Measurements from ENCODE around the gene MYCL. TPM values are rescaled to one million over a fixed set of nuclear protein-coding genes. Genes with fewer than 3 reads are reported as not detected.
A peak's percentile ranks its signal among the peaks of the same experiment; 100 is the strongest.

Gene MYCL
- total RNA-seq, 1 experiment from 2014 or later: 31.0 TPM

DNA sequence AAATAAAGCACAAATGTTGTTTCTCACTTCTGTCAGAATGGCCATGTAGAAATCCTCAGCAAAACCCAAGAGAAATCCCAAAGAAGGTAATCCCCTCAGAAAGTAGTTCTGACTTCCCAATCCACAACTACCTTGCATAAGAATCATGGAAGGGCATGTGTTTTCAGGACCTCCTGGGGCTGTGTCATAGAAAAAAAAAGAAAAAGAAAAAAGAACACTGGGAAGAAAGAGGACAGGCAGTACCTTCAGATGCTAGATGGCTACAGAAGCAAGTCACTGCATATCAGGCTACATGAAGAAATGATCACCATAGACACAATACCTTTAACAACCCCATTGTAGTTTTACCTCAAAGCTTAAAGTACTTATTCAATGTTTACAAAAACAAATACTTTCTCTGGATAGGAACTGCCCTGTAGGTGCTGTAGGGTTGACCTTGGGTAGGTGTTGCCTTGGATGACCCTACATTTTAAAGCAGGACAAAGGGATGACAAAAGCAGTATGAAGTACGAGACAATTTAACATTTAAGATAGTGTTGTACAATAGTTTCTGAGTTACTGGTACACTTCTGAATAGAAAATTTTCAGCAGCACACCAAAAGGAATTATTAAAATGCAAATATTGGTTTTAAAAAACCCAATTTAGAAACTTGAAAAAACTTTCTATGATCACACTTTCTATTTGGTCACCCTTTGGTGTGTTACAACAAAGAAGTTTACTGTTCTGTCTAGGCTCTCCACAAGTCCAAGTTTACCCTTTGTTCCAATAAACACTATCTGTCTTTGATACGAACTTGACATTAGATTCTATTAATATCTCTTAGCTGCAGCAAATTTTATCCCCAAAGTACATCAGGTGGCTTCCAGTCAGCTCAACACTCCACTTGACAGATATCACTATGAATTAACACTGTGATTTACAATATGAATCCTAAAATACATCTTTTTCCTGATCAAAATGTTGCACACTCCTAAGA is 23.4 kb downstream of the MYCL start:
- TF ChIP-seq, protein P1, sequence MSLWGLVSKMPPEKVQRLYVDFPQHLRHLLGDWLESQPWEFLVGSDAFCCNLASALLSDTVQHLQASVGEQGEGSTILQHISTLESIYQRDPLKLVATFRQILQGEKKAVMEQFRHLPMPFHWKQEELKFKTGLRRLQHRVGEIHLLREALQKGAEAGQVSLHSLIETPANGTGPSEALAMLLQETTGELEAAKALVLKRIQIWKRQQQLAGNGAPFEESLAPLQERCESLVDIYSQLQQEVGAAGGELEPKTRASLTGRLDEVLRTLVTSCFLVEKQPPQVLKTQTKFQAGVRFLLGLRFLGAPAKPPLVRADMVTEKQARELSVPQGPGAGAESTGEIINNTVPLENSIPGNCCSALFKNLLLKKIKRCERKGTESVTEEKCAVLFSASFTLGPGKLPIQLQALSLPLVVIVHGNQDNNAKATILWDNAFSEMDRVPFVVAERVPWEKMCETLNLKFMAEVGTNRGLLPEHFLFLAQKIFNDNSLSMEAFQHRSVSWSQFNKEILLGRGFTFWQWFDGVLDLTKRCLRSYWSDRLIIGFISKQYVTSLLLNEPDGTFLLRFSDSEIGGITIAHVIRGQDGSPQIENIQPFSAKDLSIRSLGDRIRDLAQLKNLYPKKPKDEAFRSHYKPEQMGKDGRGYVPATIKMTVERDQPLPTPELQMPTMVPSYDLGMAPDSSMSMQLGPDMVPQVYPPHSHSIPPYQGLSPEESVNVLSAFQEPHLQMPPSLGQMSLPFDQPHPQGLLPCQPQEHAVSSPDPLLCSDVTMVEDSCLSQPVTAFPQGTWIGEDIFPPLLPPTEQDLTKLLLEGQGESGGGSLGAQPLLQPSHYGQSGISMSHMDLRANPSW (CRISPR knock-in tag; conservative IDR thresholded peaks at IDR 0.05; ENCODE audit: low read depth): no peak
- TF ChIP-seq ATF6 (CRISPR knock-in tag; IDR thresholded peaks at IDR 0.05) (no peak), ZNF263 (CRISPR knock-in tag; IDR thresholded peaks at IDR 0.05; ENCODE audit: low read depth) (no peak), CBFB (CRISPR knock-in tag; IDR thresholded peaks at IDR 0.05; ENCODE audit: low read depth) (no peak)
- Mint-ChIP-seq H3K9me3 (no peaks in the 10 kb centered on the region), H3K4me3 (peak overlapping the region; percentile 10), H3K27me3 (ENCODE audit: low read depth) (no peaks in the 10 kb centered on the region), H3K27ac (no peak overlapping the region), H3K36me3 (peaks cover 11% of the 10 kb centered on the region), H3K4me1 (peaks cover 45% of the 10 kb centered on the region)
- ChIA-PET CTCF (interaction anchor here (1.1 kb wide), 1 partner anchor 24 kb away, joined by 6 read pairs; the partner anchor contains the start of gene MYCL), POLR2A (interaction anchor here (0.6 kb wide), 1 partner anchor 9 kb away, joined by 3 read pairs; no protein-coding TSS in a partner anchor)
- DNase-seq (ENCODE audit: low spot score): no peak
- ATAC-seq: peak; percentile 75

GRCh38 chr1:39877231-39877778 is 24.4 kb downstream of the MYCL start:
- no peaks in the 10 kb centered on the region for H3K9me3 Mint-ChIP-seq
- CTCF ChIA-PET: interaction anchor here (0.6 to 1.1 kb wide), 2 partner anchors 25 to 60 kb away, joined by 3 to 6 read pairs; partner anchors contain the start of gene MYCL
- no peak for ATAC-seq
- TF ChIP-seq AFF4 (CRISPR knock-in tag; IDR thresholded peaks at IDR 0.05; ENCODE audit: borderline replicate concordance) (no peak), E2F5 (CRISPR knock-in tag; IDR thresholded peaks at IDR 0.05) (no peak), PREB (CRISPR knock-in tag; IDR thresholded peaks at IDR 0.05; ENCODE audit: borderline replicate concordance) (no peak), NR1H2 (CRISPR knock-in tag; IDR thresholded peaks at IDR 0.05) (no peak), SMAD3 (CRISPR knock-in tag; IDR thresholded peaks at IDR 0.05; ENCODE audit: borderline replicate concordance) (no peak), CREM (CRISPR knock-in tag; IDR thresholded peaks at IDR 0.05) (no peak)
- TF ChIP-seq, protein P2, sequence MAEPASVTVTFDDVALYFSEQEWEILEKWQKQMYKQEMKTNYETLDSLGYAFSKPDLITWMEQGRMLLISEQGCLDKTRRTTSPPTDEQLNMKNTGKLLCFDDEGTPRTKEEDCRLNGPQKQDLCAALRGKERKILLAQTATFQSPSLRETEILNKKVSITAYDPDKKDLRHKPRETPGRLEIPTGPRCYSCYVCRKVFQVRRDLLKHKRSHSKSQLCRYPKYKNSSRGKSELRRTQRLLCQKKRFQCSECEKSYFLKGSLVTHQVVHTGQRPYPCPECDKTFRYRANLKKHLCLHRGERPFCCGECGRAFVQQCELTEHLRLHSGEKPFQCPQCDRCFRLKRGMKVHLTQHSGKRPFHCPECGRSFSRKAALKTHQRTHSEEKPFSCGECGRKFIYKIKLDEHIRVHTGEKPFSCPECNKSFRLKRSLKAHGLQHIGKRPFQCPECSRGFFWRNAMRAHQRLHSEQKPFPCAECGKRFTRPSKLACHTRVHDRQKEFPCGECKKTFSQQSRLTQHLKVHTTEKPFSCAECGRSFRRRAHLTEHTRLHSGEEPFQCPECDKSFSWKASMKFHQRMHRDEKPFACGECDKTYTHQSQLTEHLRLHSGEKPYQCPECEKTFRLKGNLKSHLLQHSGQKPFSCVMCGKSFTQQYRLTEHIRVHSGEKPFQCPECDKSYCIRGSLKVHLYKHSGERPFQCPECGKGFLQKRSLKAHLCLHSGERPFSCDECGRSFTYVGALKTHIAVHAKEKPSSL (CRISPR knock-in tag; conservative IDR thresholded peaks at IDR 0.05): no peak
- no peak overlapping the region for H3K4me3 Mint-ChIP-seq
- no peak overlapping the region for H3K27ac Mint-ChIP-seq
- H3K4me1 Mint-ChIP-seq: peaks cover 44% of the 10 kb centered on the region
- H3K27me3 Mint-ChIP-seq (ENCODE audit: low read depth): no peaks in the 10 kb centered on the region
- DNase-seq (ENCODE audit: low spot score): no peak
- POLR2A ChIA-PET: interaction anchor here (0.6 to 0.7 kb wide), 2 partner anchors 231 to 276 kb away, joined by 4 read pairs; no protein-coding TSS in a partner anchor
- H3K36me3 Mint-ChIP-seq: peaks cover 11% of the 10 kb centered on the region
